NCI-H460 (cell line): ENCODE results near the gene ZDHHC22. TPM values are rescaled to one million over a fixed set of nuclear protein-coding genes. Genes with fewer than 3 reads are reported as not detected.
A peak's percentile ranks its signal among the peaks of the same experiment; 100 is the strongest.

Experiments used
- DNase-seq: peaks from one replicate; pipeline ENCODE4 v3.0.0-alpha.2; 2016; ENCODE audit warnings: low read depth; ENCODE audit errors: extremely low read depth
- total RNA-seq: library from RNA; depleted of rRNA; stranded (reverse); fragments of >200 nt; shearing (Covaris generic); gene quantifications from 2 replicates; pipeline ENCODE4 v1.2.3, GENCODE V29; 2014

Gene ZDHHC22
- total RNA-seq, 1 experiment from 2014 or later: not detected

GRCh38 chr14:77131206-77131605 lies 10.4 kb downstream of the ZDHHC22 start:
- DNase-seq: no peak

- DNase-seq: no peak
Observed at GRCh38 chr14:77130386-77130785, 11.2 kb downstream of the ZDHHC22 start.

- no peak for DNase-seq
Observed at GRCh38 chr14:77128414-77128891, 13.1 kb downstream of the ZDHHC22 start.

- no peak for DNase-seq
Observed at GRCh38 chr14:77126461-77126990, 15.1 kb downstream of the ZDHHC22 start.

GRCh38 chr14:77125823-77126325 lies 15.7 kb downstream of the ZDHHC22 start:
- no peak for DNase-seq

- DNase-seq: no peak
Observed at GRCh38 chr14:77125281-77125801, 16.2 kb downstream of the ZDHHC22 start.

GRCh38 chr14:77124345-77125280 lies 17.0 kb downstream of the ZDHHC22 start:
- peak; percentile 26 for DNase-seq

GRCh38 chr14:77123381-77124325 lies 17.9 kb downstream of the ZDHHC22 start:
- DNase-seq: no peak

- DNase-seq: no peak
Observed at GRCh38 chr14:77122526-77123125, 19.0 kb downstream of the ZDHHC22 start.

GRCh38 chr14:77120771-77121743 lies 20.5 kb downstream of the ZDHHC22 start:
- DNase-seq: no peak

- DNase-seq: no peak
Observed at GRCh38 chr14:77119851-77120250, 21.7 kb downstream of the ZDHHC22 start.

GRCh38 chr14:77116172-77116817 lies 25.3 kb downstream of the ZDHHC22 start:
- no peak for DNase-seq

GRCh38 chr14:77114609-77115008 lies 27.0 kb downstream of the ZDHHC22 start:
- DNase-seq: no peak

- DNase-seq: no peak
Observed at GRCh38 chr14:77113644-77114043, 27.9 kb downstream of the ZDHHC22 start.

- no peak for DNase-seq
Observed at GRCh38 chr14:77111021-77111420, 30.6 kb downstream of the ZDHHC22 start.

GRCh38 chr14:77110286-77110685 lies 31.3 kb downstream of the ZDHHC22 start:
- no peak for DNase-seq

GRCh38 chr14:77109656-77110055 lies 31.9 kb downstream of the ZDHHC22 start:
- no peak for DNase-seq

- DNase-seq: no peak
Observed at GRCh38 chr14:77108753-77109152, 32.8 kb downstream of the ZDHHC22 start.
